ENCODE results near the gene ACTR1B.

DNA sequence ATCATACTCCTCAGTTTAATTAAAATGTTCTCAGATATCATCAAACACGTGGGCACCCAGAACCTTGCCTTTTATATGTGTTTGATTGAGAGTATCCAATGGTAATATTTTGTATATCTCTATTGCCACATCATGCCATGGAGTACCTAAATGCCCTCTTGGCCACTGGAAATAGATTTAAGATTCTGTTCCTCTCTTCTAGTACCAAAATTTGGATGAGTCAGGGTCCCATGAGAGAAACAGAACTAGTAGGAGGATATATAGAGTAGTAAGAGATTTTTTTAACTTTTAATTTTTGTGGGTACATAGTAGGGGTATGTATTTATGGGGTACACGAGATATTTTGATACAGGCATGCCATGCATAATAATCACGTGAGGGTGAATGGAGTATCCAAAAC, 39.9 kb upstream of the ACTR1B start:
- TF ChIP-seq, protein P1, sequence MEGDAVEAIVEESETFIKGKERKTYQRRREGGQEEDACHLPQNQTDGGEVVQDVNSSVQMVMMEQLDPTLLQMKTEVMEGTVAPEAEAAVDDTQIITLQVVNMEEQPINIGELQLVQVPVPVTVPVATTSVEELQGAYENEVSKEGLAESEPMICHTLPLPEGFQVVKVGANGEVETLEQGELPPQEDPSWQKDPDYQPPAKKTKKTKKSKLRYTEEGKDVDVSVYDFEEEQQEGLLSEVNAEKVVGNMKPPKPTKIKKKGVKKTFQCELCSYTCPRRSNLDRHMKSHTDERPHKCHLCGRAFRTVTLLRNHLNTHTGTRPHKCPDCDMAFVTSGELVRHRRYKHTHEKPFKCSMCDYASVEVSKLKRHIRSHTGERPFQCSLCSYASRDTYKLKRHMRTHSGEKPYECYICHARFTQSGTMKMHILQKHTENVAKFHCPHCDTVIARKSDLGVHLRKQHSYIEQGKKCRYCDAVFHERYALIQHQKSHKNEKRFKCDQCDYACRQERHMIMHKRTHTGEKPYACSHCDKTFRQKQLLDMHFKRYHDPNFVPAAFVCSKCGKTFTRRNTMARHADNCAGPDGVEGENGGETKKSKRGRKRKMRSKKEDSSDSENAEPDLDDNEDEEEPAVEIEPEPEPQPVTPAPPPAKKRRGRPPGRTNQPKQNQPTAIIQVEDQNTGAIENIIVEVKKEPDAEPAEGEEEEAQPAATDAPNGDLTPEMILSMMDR (IDR thresholded peaks at IDR 0.05): no peak
- TF ChIP-seq POLR2A (IDR thresholded peaks at IDR 0.05): no peak

Measured in right lobe of liver (tissue), 4 donors.